Fibroblast of lung (primary cell): Measurements from ENCODE around the gene CLEC11A. TPM values are rescaled to one million over a fixed set of nuclear protein-coding genes. Genes with fewer than 3 reads are reported as not detected.

Experiments
- DNase-seq, 2 donors: peaks; one replicate each; pipeline versions ENCODE4 v3.0.0 to v3.0.0-alpha.2; 2010; ENCODE audit warnings: low read depth in 2 of 2
- H2AFZ ChIP-seq: 2 replicates; pipeline ENCODE4 v1.5.1; 2012; ENCODE audit warnings: low read length, control low read depth, inconsistent platforms
- H3K27ac ChIP-seq: 2 replicates; pipeline ENCODE4 v1.5.1; 2011; ENCODE audit warnings: low read length, control low read depth; ENCODE audit not compliant: insufficient read depth
- H3K27me3 ChIP-seq: 2 replicates; pipeline ENCODE4 v1.5.1; 2011; ENCODE audit warnings: mild to moderate bottlenecking, low read length; ENCODE audit not compliant: control insufficient read depth, insufficient read depth
- H3K36me3 ChIP-seq: 2 replicates; pipeline ENCODE4 v1.5.1; 2011; ENCODE audit warnings: low read length; ENCODE audit not compliant: control insufficient read depth, insufficient read depth
- H3K4me1 ChIP-seq: 2 replicates; pipeline ENCODE4 v1.5.1; 2011; ENCODE audit warnings: low read length; ENCODE audit not compliant: control insufficient read depth, insufficient read depth; ENCODE audit errors: extremely low read depth
- H3K4me2 ChIP-seq: 2 replicates; pipeline ENCODE4 v1.5.1; 2011; ENCODE audit warnings: low read length, control low read depth; ENCODE audit not compliant: insufficient read depth; ENCODE audit errors: extremely low read depth
- H3K4me3 ChIP-seq, 4 experiments: fragments of 200-600 bp in 1 of 4; sonication (generic) in 1 of 4; replicated peaks in 1 of 4; 2 replicates each; pipeline ENCODE4 v1.5.1; 2011 to 2016; ENCODE audit warnings: low read length in 4 of 4, low read depth in 3 of 4, mild to moderate bottlenecking in 3 of 4, control low read depth in 2 of 4, inconsistent platforms in 1 of 4, mixed read lengths in 1 of 4; ENCODE audit not compliant: insufficient read depth in 1 of 4; ENCODE audit errors: control extremely low read depth in 1 of 4
- H3K79me2 ChIP-seq: 2 replicates; pipeline ENCODE4 v1.5.1; 2012; ENCODE audit warnings: mild to moderate bottlenecking, low read length, inconsistent platforms; ENCODE audit not compliant: control insufficient read depth, insufficient read depth
- H3K9ac ChIP-seq: 2 replicates; pipeline ENCODE4 v1.5.1; 2011; ENCODE audit warnings: mild to moderate bottlenecking, low read length, control low read depth; ENCODE audit not compliant: insufficient read depth
- H3K9me3 ChIP-seq: 2 replicates; pipeline ENCODE4 v1.5.1; 2012; ENCODE audit warnings: low read depth, low read length; ENCODE audit not compliant: control insufficient read depth, insufficient read depth
- H4K20me1 ChIP-seq: 2 replicates; pipeline ENCODE4 v1.5.1; 2011; ENCODE audit warnings: low read length; ENCODE audit not compliant: control insufficient read depth, insufficient read depth; ENCODE audit errors: extremely low read depth
- CTCF ChIP-seq, 2 donors: IDR thresholded peaks in 1 of 2; conservative IDR thresholded peaks in 1 of 2; 1 replicate in 1 of 2; 2 replicates in 1 of 2; pipeline ENCODE4 v1.5.1; 2011 to 2012; ENCODE audit warnings: low read length in 2 of 2, control low read depth in 1 of 2, inconsistent platforms in 1 of 2, low read depth in 1 of 2, mild to moderate bottlenecking in 1 of 2
- EZH2 ChIP-seq: IDR thresholded peaks from 2 replicates; pipeline ENCODE4 v1.5.1; 2012; ENCODE audit warnings: low read length, control low read depth, mild to moderate bottlenecking; ENCODE audit errors: missing control alignments
- polyA plus RNA-seq, 2 donors: library from polyadenylated mRNA; depleted of rRNA in 1 of 2; stranded (reverse) in 1 of 2; unstranded in 1 of 2; fragments of >200 nt; gene quantifications; 2 replicates each; pipeline ENCODE4 v1.2.1, GENCODE V29; 2011 to 2012; ENCODE audit warnings: missing spikeins in 1 of 2
- total RNA-seq: library from RNA; depleted of rRNA; stranded (reverse); fragments of >200 nt; gene quantifications from 2 replicates; pipeline ENCODE4 v1.2.1, GENCODE V29; 2014

Gene CLEC11A
- total and polyA plus RNA-seq, 2 donors (not counting 1 experiment from before 2014, with no cell fraction given): 22.5 to 69.4 TPM

DNA sequence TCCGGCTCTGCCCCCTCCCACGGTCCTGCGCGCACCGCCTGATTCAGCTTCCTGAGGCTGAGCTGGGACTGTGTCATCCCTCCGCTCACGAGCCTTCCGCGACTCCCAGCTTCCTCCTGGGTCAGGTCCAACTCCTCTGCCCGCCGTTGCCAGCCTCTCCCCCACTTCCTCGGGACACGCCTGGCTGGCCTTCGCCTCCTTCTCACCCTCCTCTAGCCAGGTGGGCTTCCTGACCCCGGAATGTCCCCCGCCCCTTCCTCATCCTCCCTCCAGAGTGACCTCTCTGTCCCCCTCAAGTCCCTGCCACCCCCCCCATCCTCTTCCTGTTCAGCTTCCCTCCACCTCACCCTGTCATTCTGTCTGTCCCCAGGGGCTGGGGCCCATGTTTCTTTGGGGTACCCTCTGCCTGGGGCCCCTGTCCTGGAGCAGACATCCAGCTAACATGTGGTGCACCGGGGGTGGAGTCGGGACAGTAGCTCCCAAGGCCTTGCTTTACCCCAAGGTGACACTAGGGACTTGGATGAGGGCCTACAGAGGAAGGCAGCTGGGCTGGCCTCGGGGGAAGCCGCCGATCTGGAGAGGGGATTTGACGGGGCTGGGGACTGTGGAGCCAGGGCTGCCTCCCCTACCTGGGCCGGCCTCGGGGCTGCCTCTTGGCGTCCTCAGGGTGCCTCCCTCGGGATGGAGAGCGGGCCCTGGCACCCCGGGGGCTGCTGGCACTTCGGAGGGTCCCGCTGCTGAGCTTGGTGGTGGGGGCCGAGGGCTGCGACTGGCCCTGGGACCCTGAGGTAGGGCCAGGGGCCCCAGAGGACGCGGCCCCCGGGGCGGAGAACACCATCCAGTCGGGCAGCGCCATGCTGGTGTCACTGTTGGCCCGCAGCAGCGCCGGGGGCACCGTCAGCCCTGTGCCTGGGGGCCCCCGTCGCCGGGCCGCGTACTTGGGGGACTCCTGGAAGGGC, 20.0 kb upstream of the CLEC11A start:
- Histone ChIP-seq H3K36me3 (no peaks in the 10 kb centered on the region), H3K4me3 (no peak overlapping the region), H3K79me2 (no peaks in the 10 kb centered on the region), H3K9me3 (no peaks in the 10 kb centered on the region), H2AFZ (no peak overlapping the region), H4K20me1 (no peaks in the 10 kb centered on the region), H3K4me1 (no peaks in the 10 kb centered on the region), H3K27ac (no peak overlapping the region), H3K27me3 (no peaks in the 10 kb centered on the region), H3K9ac (no peak overlapping the region), H3K4me2 (no peak overlapping the region)
- no peak for DNase-seq
- TF ChIP-seq CTCF (conservative IDR thresholded peaks at IDR 0.05 in 1 of 2, IDR thresholded peaks at IDR 0.05 in 1 of 2; ENCODE audit: low read depth in 1 of 2, low read length in 2 of 2) (no peak), EZH2 (no peak)

DNA sequence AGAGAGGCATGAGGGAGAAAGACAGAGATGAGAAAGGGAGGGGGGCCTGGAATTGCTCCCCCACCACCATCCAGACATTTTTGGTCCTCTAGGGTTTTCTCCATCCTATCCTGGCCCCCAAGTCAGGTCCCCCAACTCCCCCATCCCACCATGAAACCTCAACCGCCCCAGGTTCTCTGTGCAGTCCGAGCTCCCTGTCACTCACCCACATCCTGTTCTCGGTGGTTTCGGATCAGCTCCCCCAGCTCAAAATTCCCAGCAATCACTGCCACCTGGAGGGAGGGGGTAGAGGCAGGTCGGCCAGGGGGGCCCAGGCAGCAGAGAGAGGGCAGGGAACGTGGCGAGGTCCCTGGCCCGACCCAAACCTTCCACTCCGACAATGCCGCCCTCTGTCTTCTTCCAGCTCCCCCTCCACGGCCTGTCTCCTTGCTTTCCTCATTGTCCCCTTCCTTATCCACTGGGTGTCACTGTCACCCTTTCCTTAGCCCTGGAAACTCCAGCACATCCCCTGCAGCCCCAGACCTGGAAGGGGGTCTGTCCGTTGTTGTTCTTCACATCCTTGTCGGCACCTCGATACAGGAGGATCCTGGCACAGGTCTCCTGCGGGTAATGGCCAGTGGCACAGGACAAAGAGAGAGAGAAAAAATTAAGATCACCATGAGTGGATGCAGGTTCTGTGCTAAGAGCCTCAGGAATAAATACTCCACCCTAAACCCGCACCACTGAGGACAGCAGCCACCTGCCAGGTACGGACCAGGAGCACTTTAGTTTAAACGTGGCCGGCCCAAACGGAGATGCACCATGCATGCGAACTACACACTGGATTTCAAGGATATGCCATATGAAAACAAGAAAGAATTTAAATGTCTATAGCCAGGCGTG, 19.0 kb upstream of the CLEC11A start:
- Histone ChIP-seq H3K79me2 (no peaks in the 10 kb centered on the region), H3K9ac (no peak overlapping the region), H3K36me3 (no peaks in the 10 kb centered on the region), H3K27ac (no peak overlapping the region), H3K9me3 (no peaks in the 10 kb centered on the region), H3K27me3 (no peaks in the 10 kb centered on the region), H4K20me1 (no peaks in the 10 kb centered on the region), H3K4me2 (no peak overlapping the region), H3K4me1 (no peaks in the 10 kb centered on the region), H2AFZ (no peak overlapping the region), H3K4me3 (no peak overlapping the region)
- TF ChIP-seq EZH2: no peak
- peak in 1 of 2 donors; percentile 6 for TF ChIP-seq CTCF (conservative IDR thresholded peaks at IDR 0.05 in 1 of 2, IDR thresholded peaks at IDR 0.05 in 1 of 2; ENCODE audit: low read depth in 1 of 2, low read length in 2 of 2)
- no peak for DNase-seq

DNA sequence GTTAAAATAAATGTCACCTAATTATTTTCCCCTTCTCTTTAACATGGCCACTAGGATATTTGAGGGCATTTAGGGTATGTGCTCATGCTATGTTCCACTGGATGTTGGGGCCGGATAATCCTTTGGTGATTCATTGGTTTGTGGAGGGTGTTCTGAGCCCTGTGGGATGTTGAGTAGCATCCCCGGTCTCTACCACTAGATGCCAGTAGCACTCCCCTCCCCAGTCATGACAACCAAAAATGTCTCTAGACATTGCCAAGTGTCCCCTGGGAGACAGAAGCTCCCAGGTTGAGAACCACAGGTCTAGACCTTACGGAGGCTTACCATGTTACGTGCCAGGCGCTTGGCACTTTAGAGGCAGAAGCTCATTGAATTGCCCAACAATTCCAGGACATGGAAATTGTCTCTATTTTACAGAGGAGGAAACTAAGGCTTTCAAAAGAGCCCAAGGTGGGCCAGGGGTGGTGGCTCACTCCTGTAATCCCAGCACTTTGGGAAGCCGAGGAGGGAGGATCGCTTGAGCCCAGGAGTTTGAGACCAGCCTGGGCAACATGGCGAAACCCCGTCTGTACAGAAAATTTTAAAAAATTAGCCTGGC, 17.6 kb upstream of the CLEC11A start:
- Histone ChIP-seq H3K4me3 (no peak overlapping the region), H3K9ac (no peak overlapping the region), H3K4me1 (no peaks in the 10 kb centered on the region), H2AFZ (no peak overlapping the region), H3K36me3 (no peaks in the 10 kb centered on the region), H3K79me2 (no peaks in the 10 kb centered on the region), H4K20me1 (no peaks in the 10 kb centered on the region), H3K27ac (no peak overlapping the region), H3K27me3 (no peaks in the 10 kb centered on the region), H3K9me3 (no peaks in the 10 kb centered on the region), H3K4me2 (no peak overlapping the region)
- TF ChIP-seq EZH2 (no peak), CTCF (conservative IDR thresholded peaks at IDR 0.05 in 1 of 2, IDR thresholded peaks at IDR 0.05 in 1 of 2; ENCODE audit: low read depth in 1 of 2, low read length in 2 of 2) (peak; percentile 87 to 89)
- peak; percentile 24 to 54 for DNase-seq
